NCI-H1105 (cell line): ENCODE data around the gene PHOX2A.
"Not testable (repeated sequence)": the region's sequence is repeated elsewhere in the genome, so short reads cannot be mapped to it uniquely, and the experiment has no call there.

Experiments used
- DNase-seq: peaks from one replicate; lab custom pipeline; 2025; lab: John Stamatoyannopoulos, UW

The PHOX2A gene

GRCh38 chr11:72222106-72222891 is 21.7 kb downstream of the PHOX2A start:
- no peak for DNase-seq

DNA sequence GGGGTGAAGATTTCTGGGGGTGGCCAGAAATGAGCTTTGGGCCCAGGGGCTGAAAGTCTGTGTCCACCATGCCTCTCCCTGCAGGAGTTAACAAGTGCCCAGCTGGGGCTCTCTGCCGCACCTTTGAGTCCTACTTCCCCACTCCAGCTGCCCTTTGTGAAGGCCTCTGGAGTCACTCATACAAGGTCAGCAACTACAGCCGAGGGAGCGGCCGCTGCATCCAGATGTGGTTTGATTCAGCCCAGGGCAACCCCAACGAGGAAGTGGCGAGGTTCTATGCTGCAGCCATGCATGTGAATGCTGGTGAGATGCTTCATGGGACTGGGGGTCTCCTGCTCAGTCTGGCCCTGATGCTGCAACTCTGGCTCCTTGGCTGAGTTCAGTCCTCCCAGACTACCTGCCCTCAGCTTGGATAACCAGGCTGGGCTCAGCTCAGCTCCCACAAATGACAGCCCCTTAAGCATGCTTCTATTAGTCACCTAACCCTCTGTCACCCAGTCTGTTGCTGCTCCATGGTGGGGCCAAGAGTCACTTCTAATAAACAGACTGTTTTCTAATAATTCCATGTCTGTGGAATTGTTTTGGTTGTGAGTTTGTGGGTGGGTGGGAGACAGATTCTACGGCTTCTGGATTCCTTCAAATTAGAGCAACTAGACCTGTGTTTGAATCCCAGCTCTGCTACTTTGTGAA is 22.4 kb downstream of the PHOX2A start:
- no peak for DNase-seq

- no peak for DNase-seq
These were observed 23.1 kb downstream of the PHOX2A start for GRCh38 chr11:72220696-72221363.

GRCh38 chr11:72218251-72218745 is 25.7 kb downstream of the PHOX2A start:
- DNase-seq: no peak

- DNase-seq: no peak
These were observed 26.1 kb downstream of the PHOX2A start for GRCh38 chr11:72217841-72218240.

DNA sequence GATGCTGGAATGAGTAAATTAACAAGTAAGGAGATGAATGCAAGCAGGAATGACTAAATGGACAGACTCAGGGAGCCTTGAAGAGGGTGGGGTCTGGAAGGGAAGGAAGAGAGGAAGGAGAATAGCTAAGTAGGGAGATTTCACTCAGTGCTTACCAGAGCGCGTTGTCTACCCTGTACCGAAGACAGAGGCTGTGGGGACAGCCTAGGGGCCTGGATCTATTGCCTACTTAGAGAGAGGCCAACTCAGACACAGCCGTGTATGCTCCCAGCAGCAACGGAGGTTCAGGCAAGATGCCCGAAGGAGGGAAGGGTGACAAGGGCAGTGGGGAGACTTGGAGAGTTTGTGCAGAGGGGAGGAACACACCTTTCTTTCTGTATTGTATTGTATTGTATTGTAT is 27.3 kb downstream of the PHOX2A start, which contains the start of gene FOLR2:
Gene FOLR2, plus strand, starts transcription at position 157 of the 400 bp plus-strand sequence. CDS start 1,791 bp downstream, outside the sequence.
- no peak for DNase-seq

DNA sequence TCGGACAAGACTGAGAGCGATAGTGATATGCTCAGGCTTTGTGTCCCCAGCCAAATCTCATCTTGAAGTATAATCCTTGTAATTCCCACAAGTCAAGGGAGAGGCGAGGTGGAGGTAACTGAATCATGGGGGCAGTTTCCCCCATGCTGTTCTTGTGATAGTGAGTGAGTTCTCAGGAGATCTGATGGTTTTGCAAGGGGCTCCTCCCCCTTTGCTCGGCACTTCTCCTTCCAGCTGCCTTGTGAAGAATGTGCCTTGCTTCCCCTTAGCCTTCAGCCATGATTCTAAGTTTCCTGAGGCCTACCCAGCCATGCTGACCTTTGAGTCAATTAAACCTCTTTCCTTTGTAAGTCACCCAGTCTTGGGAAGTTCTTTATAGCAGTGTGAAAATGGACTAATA is 34.9 kb downstream of the PHOX2A start:
- DNase-seq: no peak

GRCh38 chr11:72208281-72208680 is 35.7 kb downstream of the PHOX2A start:
- no peak for DNase-seq

GRCh38 chr11:72206794-72207193 is 37.2 kb downstream of the PHOX2A start:
- DNase-seq: not testable (repeated sequence)

DNA sequence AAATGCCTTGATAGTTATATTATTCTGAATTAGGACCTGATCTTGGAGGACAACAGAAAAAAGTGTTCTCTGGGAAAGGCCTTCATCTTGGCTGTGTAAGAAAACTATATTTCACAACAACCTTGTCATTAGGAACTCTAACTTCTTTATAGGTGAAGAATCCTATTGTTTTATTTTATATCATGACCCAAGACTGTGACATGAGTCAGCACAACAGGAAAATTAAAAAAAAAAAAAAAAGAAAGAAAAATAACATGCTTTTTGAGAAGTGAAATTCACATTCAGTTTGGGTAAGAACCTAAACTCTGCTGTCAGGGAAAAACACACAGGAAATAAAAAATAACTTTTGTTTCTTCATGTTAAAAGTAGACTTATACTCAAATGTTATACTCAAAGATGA is 39.1 kb downstream of the PHOX2A start:
- DNase-seq: no peak

GRCh38 chr11:72203163-72203562 is 40.8 kb downstream of the PHOX2A start:
- no peak for DNase-seq

DNA sequence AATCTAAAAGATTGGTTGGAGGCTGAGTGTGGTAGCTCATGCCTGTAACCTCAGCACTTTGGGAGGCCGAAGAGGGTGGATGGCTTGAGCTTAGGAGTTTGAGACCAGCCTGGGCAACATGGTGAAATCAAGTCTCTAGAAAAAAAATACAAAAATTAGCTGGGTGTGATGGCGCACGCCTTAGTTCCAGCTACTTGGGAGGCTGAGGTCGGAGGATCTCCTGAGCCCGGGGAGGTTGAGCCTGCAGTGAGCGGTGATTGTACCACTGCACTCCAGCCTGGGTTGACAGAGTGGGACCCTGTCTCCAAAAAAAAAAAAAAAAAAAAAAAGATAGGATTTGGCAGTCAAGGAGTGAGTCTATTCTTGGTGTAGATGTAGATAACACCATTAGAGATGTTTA is 41.4 kb downstream of the PHOX2A start:
- DNase-seq: no peak

DNA sequence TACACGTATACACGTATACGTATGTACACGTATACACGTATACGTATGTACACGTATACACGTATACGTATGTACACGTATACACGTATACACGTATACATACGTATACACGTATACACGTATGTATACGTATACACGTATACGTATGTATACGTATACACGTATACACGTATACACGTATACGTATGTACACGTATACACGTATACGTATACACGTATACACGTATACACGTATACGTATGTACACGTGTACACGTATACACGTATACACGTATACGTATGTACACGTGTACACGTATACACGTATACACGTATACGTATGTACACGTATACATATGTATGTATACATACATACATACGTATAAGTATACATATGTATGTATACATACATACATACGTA is 42.5 kb downstream of the PHOX2A start:
- not testable (repeated sequence) for DNase-seq

- no peak for DNase-seq
These were observed 48.3 kb downstream of the PHOX2A start for GRCh38 chr11:72195518-72196270.

DNA sequence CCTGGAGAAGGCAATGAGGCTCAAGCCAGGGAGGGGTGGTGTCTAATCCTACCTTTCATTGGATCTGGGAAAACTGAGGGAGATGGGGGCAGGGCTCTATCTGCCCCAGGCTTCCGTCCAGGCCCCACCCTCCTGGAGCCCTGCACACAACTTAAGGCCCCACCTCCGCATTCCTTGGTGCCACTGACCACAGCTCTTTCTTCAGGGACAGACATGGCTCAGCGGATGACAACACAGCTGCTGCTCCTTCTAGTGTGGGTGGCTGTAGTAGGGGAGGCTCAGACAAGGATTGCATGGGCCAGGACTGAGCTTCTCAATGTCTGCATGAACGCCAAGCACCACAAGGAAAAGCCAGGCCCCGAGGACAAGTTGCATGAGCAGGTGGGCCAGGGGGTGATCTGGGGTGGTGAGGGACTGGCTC is 52.0 kb downstream of the PHOX2A start, which contains the start of gene FOLR1:
Gene FOLR1, plus strand, starts transcription at position 180 of the 421 bp plus-strand sequence. Its CDS starts 34 bp downstream, at position 214.
- DNase-seq: no peak

DNA sequence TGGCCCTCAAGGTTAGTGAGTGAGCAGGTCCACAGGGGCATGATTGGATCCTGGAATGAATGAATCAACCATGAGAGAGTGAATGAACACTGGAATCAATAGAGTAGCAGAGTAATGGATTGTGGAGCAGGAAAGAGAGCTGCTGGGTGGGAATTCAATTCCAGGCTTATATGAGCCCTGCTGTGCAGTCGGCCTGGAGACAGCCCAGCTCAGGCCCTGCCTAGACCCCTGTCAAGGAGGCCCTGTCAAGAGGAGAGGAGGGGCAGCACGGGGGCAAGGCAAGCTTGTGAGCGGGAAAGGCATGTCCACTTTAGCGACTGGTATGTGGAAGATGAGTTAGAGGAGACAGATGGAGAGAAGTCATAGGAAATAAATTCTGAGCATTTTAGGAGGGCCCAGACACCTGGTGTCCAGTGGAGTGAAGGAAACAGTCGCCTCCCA is 53.3 kb downstream of the PHOX2A start:
- DNase-seq: no peak

GRCh38 chr11:72189455-72190250 is 54.3 kb downstream of the PHOX2A start:
- DNase-seq: peak; percentile 44
